Neuronal stem cell (in vitro differentiated cells): ENCODE data around the gene NCF4.
A peak's percentile ranks its signal among the peaks of the same experiment; 100 is the strongest.

Experiments
- DNase-seq: peaks from one replicate; pipeline ENCODE4 v3.0.0-alpha.2; 2013; ENCODE audit warnings: low spot score
- H2AFZ ChIP-seq: one replicate; pipeline ENCODE4 v1.6.1; 2013; ENCODE audit warnings: mild to moderate bottlenecking, low read length, inconsistent platforms
- H2AK5ac ChIP-seq: 2 replicates; pipeline ENCODE4 v1.6.1; 2013; ENCODE audit warnings: low read depth, mild to moderate bottlenecking, inconsistent platforms, low read length, moderate library complexity, mixed read lengths
- H2BK120ac ChIP-seq: 2 replicates; pipeline ENCODE4 v1.6.1; 2013; ENCODE audit warnings: low read depth, mild to moderate bottlenecking, inconsistent platforms, low read length, moderate library complexity, mixed read lengths
- H2BK12ac ChIP-seq: one replicate; pipeline ENCODE4 v1.6.1; 2013; ENCODE audit warnings: low read length, inconsistent platforms
- H2BK15ac ChIP-seq: 2 replicates; pipeline ENCODE4 v1.6.1; 2013; ENCODE audit warnings: mild to moderate bottlenecking, low read length, inconsistent platforms, mixed read lengths
- H2BK5ac ChIP-seq: one replicate; pipeline ENCODE4 v1.6.1; 2013; ENCODE audit warnings: inconsistent platforms, mild to moderate bottlenecking, low read length, moderate library complexity
- H3K14ac ChIP-seq: one replicate; pipeline ENCODE4 v1.6.1; 2013; ENCODE audit warnings: low read length, inconsistent platforms
- H3K18ac ChIP-seq: 2 replicates; pipeline ENCODE4 v1.6.1; 2013; ENCODE audit warnings: low read length, inconsistent platforms
- H3K23ac ChIP-seq: 2 replicates; pipeline ENCODE4 v1.6.1; 2013; ENCODE audit warnings: low read depth, mild to moderate bottlenecking, mixed read lengths, low read length, inconsistent platforms; ENCODE audit not compliant: poor library complexity
- H3K27ac ChIP-seq: replicated peaks from 3 replicates; pipeline ENCODE4 v1.5.1; 2013; ENCODE audit warnings: low read length, inconsistent platforms
- H3K27me3 ChIP-seq, 3 experiments: 2 replicates each; pipeline ENCODE4 v1.6.1; 2013; ENCODE audit warnings: low read length in 3 of 3, mild to moderate bottlenecking in 2 of 3, inconsistent platforms in 1 of 3, low read depth in 1 of 3, mixed read lengths in 1 of 3, moderate library complexity in 1 of 3; ENCODE audit not compliant: control insufficient read depth in 3 of 3, insufficient read depth in 3 of 3
- H3K36me3 ChIP-seq, 2 donors: replicated peaks in 1 of 2; 2 replicates each; pipeline ENCODE4 v1.6.1; 2013; ENCODE audit warnings: low read length in 2 of 2; ENCODE audit not compliant: control insufficient read depth in 2 of 2, insufficient read depth in 2 of 2
- H3K4ac ChIP-seq: 2 replicates; pipeline ENCODE4 v1.6.1; 2013; ENCODE audit warnings: inconsistent platforms, mild to moderate bottlenecking, low read length, moderate library complexity
- H3K4me1 ChIP-seq, 2 donors: 1 replicate in 1 of 2; 2 replicates in 1 of 2; pipeline ENCODE4 v1.6.1; 2013; ENCODE audit warnings: low read length in 2 of 2, low read depth in 1 of 2; ENCODE audit not compliant: control insufficient read depth in 2 of 2, insufficient read depth in 1 of 2
- H3K4me2 ChIP-seq: one replicate; pipeline ENCODE4 v1.6.1; 2013; ENCODE audit warnings: mild to moderate bottlenecking, low read length, inconsistent platforms; ENCODE audit not compliant: insufficient read depth, poor library complexity, severe bottlenecking
- H3K4me3 ChIP-seq, 2 donors: 2 replicates each; pipeline ENCODE4 v1.5.1; 2013; ENCODE audit warnings: low read length in 2 of 2, mild to moderate bottlenecking in 2 of 2, inconsistent platforms in 1 of 2, moderate library complexity in 1 of 2
- H3K79me1 ChIP-seq: one replicate; pipeline ENCODE4 v1.6.1; 2013; ENCODE audit warnings: low read depth, mild to moderate bottlenecking, inconsistent platforms, low read length, moderate library complexity
- H3K9ac ChIP-seq: one replicate; pipeline ENCODE4 v1.6.1; 2013; ENCODE audit warnings: mild to moderate bottlenecking, low read depth, low read length, inconsistent platforms; ENCODE audit not compliant: poor library complexity
- H3K9me3 ChIP-seq, 2 donors: replicated peaks in 1 of 2; 2 replicates each; pipeline versions ENCODE3 to v1.6.1; 2013; ENCODE audit warnings: low read length in 2 of 2, mild to moderate bottlenecking in 2 of 2, inconsistent platforms in 1 of 2, low read depth in 1 of 2, mixed read lengths in 1 of 2, moderate library complexity in 1 of 2; ENCODE audit not compliant: control insufficient read depth in 2 of 2, insufficient read depth in 1 of 2
- H4K8ac ChIP-seq: one replicate; pipeline ENCODE4 v1.6.1; 2013; ENCODE audit warnings: low read depth, mild to moderate bottlenecking, inconsistent platforms, low read length, moderate library complexity
- H4K91ac ChIP-seq: one replicate; pipeline ENCODE4 v1.6.1; 2013; ENCODE audit warnings: low read length, low read depth, mild to moderate bottlenecking, inconsistent platforms; ENCODE audit not compliant: poor library complexity
- WGBS, 2 donors: extraction: QIAGEN DNeasy Blood & Tissue Kit; methylation state at CpG; one replicate each; pipeline ENCODE4 v1.1.7; 2013; ENCODE audit warnings: missing lambda C conversion rate in 2 of 2, mixed read lengths in 1 of 2; ENCODE audit not compliant: insufficient read length in 2 of 2, insufficient replicate concordance in 1 of 2; ENCODE audit errors: extremely low coverage in 2 of 2; 5-methylcytosine and 5-hydroxymethylcytosine counted together

NCF4 gene

DNA sequence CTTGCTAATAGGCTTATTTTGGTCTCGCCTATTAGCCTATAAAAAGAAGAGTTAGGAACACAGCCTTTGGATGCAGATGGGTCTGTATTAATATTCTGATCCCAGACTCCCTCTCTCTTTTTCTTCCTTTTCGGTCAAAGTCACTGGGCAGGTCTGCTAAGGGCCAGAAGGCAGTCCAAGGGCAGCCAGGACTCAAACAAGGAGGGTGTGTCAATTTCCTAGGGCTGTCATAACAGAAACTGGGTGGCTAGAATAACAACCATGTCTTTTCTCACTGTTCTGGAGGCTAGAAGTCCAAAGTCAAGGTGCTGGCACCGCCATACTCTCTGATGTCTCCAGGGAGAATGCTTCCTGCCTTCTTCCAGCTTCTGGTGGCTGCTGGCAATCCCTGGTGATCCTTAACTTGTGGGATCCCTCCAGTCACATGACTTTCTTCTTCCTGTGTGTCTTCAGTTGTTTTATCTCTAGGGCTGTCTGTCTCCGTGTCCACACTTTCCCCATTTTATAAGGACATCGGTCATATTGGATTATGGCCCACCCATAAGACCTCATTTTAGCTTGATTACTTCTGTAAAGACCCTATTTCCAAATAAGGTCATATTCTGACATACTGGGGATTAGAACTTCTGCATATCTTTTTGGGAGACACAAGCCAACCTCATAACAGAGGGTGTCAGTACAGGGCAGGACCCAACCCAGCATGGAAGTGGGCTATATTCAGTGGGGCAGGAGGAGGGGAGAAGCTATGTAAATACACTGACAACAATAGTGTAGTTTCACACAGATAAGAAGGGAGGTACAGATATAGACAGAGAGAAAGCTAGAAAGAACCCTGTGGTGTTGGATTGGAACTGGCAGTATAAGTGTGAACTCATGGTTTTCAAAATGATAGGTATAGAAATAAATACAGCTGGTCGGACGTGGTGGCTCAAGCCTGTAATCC, 46.7 kb downstream of the NCF4 start:
- H3K9ac ChIP-seq: no peak overlapping the region
- H3K27me3 ChIP-seq: peaks cover 0 to 21% (median 0%) of the 10 kb centered on the region in 3 experiments
- no peak overlapping the region for H3K4me2 ChIP-seq
- no CpG with 5 or more reads among the region's 7 CpGs for WGBS, 2 donors
- H2BK5ac ChIP-seq: no peak overlapping the region
- H2AK5ac ChIP-seq: no peak overlapping the region
- no peak overlapping the region for H3K4ac ChIP-seq
- H4K8ac ChIP-seq: no peak overlapping the region
- no peak overlapping the region for H3K18ac ChIP-seq
- H3K23ac ChIP-seq: no peak overlapping the region
- no peaks in the 10 kb centered on the region for H3K4me1 ChIP-seq
- no peak overlapping the region for H3K4me3 ChIP-seq
- H2BK120ac ChIP-seq: no peak overlapping the region
- no peak overlapping the region for H3K27ac ChIP-seq
- H2BK12ac ChIP-seq: no peak overlapping the region
- no peak for DNase-seq
- peaks cover 0 to under 1% of the 10 kb centered on the region in 2 donors for H3K9me3 ChIP-seq
- H2AFZ ChIP-seq: no peak overlapping the region
- no peak overlapping the region for H2BK15ac ChIP-seq
- no peak overlapping the region for H4K91ac ChIP-seq
- no peak overlapping the region for H3K14ac ChIP-seq
- H3K36me3 ChIP-seq: no peaks in the 10 kb centered on the region
- no peaks in the 10 kb centered on the region for H3K79me1 ChIP-seq

GRCh38 chr22:36910461-36910860, 49.7 kb downstream of the NCF4 start:
- Histone ChIP-seq H3K27me3 (peaks cover 0 to 36% (median 0%) of the 10 kb centered on the region in 3 experiments), H3K4ac (no peak overlapping the region), H2AFZ (no peak overlapping the region), H3K9ac (no peak overlapping the region), H2AK5ac (no peak overlapping the region), H3K14ac (no peak overlapping the region), H3K4me3 (no peak overlapping the region), H2BK15ac (no peak overlapping the region), H3K18ac (no peak overlapping the region), H3K23ac (no peak overlapping the region), H2BK5ac (no peak overlapping the region), H4K8ac (no peak overlapping the region), H2BK120ac (no peak overlapping the region), H3K4me1 (no peaks in the 10 kb centered on the region), H3K4me2 (no peak overlapping the region), H2BK12ac (no peak overlapping the region), H3K27ac (no peak overlapping the region), H3K79me1 (no peaks in the 10 kb centered on the region), H3K9me3 (no peaks in the 10 kb centered on the region), H3K36me3 (no peaks in the 10 kb centered on the region), H4K91ac (no peak overlapping the region)
- DNase-seq: no peak

- Histone ChIP-seq H3K36me3 (no peaks in the 10 kb centered on the region), H2BK15ac (no peak overlapping the region), H2BK5ac (no peak overlapping the region), H2AFZ (peak overlapping the region; percentile 36), H3K4me2 (no peak overlapping the region), H3K4me1 (no peaks in the 10 kb centered on the region), H2BK120ac (no peak overlapping the region), H3K18ac (no peak overlapping the region), H4K8ac (no peak overlapping the region), H3K79me1 (no peaks in the 10 kb centered on the region), H3K14ac (no peak overlapping the region), H4K91ac (no peak overlapping the region), H3K9ac (no peak overlapping the region), H2BK12ac (no peak overlapping the region), H3K4me3 (no peak overlapping the region), H3K9me3 (no peaks in the 10 kb centered on the region), H3K27me3 (peaks cover 0 to 36% (median 0%) of the 10 kb centered on the region in 3 experiments), H3K23ac (no peak overlapping the region), H3K4ac (no peak overlapping the region), H2AK5ac (no peak overlapping the region), H3K27ac (no peak overlapping the region)
- DNase-seq: no peak
- WGBS, 2 donors: no CpG with 5 or more reads among the region's 13 CpGs
These were observed 51.3 kb downstream of the NCF4 start for GRCh38 chr22:36911887-36912661.
